K562 (cell line): ENCODE data around the gene SERPINE2.

Source experiments
- EGR1 ChIP-seq: fragments of 450-650 bp; conservative IDR thresholded peaks from 2 replicates; pipeline ENCODE4 v1.6.1; 2017; ENCODE audit warnings: mild to moderate bottlenecking
- HNRNPLL ChIP-seq: fragments of 200-400 bp; formaldehyde crosslinking; IDR thresholded peaks from 2 replicates; pipeline ENCODE4 v1.6.1; 2017; ENCODE audit warnings: low read length, low read depth, mild to moderate bottlenecking; ENCODE audit not compliant: poor library complexity, severe bottlenecking
- MAFK ChIP-seq: IDR thresholded peaks from 2 replicates; pipeline ENCODE4 v1.6.1; 2011; ENCODE audit warnings: low read length, improper control_type of control experiment
- NFIC ChIP-seq: fragments of 450-650 bp; IDR thresholded peaks from 2 replicates; pipeline ENCODE4 v1.6.1; 2017; ENCODE audit warnings: mild to moderate bottlenecking, inconsistent platforms
- SUPT5H ChIP-seq: fragments of 450-650 bp; IDR thresholded peaks from 2 replicates; pipeline ENCODE4 v1.6.1; 2016
- TARDBP ChIP-seq: fragments of 450-650 bp; IDR thresholded peaks from 2 replicates; pipeline ENCODE4 v1.6.1; 2016
- TRIM28 ChIP-seq: fragments of 450-650 bp; IDR thresholded peaks from 2 replicates; pipeline ENCODE4 v1.6.1; 2017
- TF ChIP-seq, protein P1 (sequence below), 3 experiments: IDR thresholded peaks in 2 of 3; conservative IDR thresholded peaks in 1 of 3; 2 replicates each; pipeline ENCODE4 v1.5.1; 2011 to 2012; ENCODE audit warnings: low read length in 3 of 3, mild to moderate bottlenecking in 3 of 3, control low read depth in 2 of 3, improper control_type of control experiment in 1 of 3, inconsistent platforms in 1 of 3, low read depth in 1 of 3, mixed read lengths in 1 of 3, moderate library complexity in 1 of 3; ENCODE audit not compliant: insufficient read depth in 2 of 3
- TF ChIP-seq, protein P2 (sequence below): fragments of 450-650 bp; formaldehyde crosslinking; IDR thresholded peaks from 2 replicates; pipeline ENCODE4 v1.4.0; 2020; ENCODE audit warnings: mild to moderate bottlenecking, mixed read lengths
- TF ChIP-seq, protein P3 (sequence below): fragments of 450-650 bp; formaldehyde crosslinking; IDR thresholded peaks from 2 replicates; pipeline ENCODE4 v1.4.0; 2020; ENCODE audit warnings: mild to moderate bottlenecking, moderate library complexity
- TF ChIP-seq, protein P4 (sequence below): sonication (generic); formaldehyde crosslinking; IDR thresholded peaks from 2 replicates; pipeline ENCODE4 v1.8.1; 2023; ENCODE audit warnings: missing genetic modification reagents, mild to moderate bottlenecking, borderline replicate concordance
- TF ChIP-seq, protein P5 (sequence below): fragments of 450-650 bp; formaldehyde crosslinking; IDR thresholded peaks from 2 replicates; pipeline ENCODE4 v1.4.0; 2020; ENCODE audit warnings: mild to moderate bottlenecking

DNA sequence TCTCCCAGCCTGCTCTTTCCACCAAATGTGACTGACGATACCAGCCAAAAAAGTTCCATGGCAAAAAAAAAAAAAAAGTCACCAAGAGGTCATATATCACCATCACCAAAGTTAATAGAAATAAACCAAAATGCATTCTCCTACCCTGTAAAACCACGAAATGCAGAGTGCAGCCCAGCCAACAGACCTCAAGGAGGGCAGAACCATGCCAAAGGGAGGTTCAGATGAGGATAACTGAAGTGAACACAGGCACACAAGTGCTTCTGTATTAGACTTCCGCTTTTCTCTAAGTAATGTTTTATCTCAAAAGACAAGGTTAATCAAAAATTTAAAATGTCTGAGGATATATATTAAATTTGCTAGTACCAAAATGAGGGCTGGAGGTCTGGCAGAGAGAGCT, 5.5 kb downstream of the SERPINE2 start:
- TF ChIP-seq, protein P1, sequence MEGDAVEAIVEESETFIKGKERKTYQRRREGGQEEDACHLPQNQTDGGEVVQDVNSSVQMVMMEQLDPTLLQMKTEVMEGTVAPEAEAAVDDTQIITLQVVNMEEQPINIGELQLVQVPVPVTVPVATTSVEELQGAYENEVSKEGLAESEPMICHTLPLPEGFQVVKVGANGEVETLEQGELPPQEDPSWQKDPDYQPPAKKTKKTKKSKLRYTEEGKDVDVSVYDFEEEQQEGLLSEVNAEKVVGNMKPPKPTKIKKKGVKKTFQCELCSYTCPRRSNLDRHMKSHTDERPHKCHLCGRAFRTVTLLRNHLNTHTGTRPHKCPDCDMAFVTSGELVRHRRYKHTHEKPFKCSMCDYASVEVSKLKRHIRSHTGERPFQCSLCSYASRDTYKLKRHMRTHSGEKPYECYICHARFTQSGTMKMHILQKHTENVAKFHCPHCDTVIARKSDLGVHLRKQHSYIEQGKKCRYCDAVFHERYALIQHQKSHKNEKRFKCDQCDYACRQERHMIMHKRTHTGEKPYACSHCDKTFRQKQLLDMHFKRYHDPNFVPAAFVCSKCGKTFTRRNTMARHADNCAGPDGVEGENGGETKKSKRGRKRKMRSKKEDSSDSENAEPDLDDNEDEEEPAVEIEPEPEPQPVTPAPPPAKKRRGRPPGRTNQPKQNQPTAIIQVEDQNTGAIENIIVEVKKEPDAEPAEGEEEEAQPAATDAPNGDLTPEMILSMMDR (IDR thresholded peaks at IDR 0.05 in 2 of 3, conservative IDR thresholded peaks at IDR 0.05 in 1 of 3; ENCODE audit: insufficient read depth in 2 of 3, low read depth in 1 of 3, low read length in 3 of 3), result no peak
- TF ChIP-seq MAFK (no peak), SUPT5H (no peak), TARDBP (no peak), EGR1 (no peak), HNRNPLL (no peak), TRIM28 (no peak), NFIC (no peak)
- TF ChIP-seq, protein P2, sequence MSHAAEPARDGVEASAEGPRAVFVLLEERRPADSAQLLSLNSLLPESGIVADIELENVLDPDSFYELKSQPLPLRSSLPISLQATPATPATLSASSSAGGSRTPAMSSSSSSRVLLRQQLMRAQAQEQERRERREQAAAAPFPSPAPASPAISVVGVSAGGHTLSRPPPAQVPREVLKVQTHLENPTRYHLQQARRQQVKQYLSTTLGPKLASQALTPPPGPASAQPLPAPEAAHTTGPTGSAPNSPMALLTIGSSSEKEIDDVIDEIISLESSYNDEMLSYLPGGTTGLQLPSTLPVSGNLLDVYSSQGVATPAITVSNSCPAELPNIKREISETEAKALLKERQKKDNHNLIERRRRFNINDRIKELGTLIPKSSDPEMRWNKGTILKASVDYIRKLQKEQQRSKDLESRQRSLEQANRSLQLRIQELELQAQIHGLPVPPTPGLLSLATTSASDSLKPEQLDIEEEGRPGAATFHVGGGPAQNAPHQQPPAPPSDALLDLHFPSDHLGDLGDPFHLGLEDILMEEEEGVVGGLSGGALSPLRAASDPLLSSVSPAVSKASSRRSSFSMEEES (CRISPR knock-in tag), result no peak
- TF ChIP-seq, protein P3, sequence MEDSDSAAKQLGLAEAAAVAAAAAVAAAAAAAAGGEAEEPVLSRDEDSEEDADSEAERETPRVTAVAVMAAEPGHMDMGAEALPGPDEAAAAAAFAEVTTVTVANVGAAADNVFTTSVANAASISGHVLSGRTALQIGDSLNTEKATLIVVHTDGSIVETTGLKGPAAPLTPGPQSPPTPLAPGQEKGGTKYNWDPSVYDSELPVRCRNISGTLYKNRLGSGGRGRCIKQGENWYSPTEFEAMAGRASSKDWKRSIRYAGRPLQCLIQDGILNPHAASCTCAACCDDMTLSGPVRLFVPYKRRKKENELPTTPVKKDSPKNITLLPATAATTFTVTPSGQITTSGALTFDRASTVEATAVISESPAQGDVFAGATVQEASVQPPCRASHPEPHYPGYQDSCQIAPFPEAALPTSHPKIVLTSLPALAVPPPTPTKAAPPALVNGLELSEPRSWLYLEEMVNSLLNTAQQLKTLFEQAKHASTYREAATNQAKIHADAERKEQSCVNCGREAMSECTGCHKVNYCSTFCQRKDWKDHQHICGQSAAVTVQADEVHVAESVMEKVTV (CRISPR knock-in tag), result no peak
- TF ChIP-seq, protein P4, sequence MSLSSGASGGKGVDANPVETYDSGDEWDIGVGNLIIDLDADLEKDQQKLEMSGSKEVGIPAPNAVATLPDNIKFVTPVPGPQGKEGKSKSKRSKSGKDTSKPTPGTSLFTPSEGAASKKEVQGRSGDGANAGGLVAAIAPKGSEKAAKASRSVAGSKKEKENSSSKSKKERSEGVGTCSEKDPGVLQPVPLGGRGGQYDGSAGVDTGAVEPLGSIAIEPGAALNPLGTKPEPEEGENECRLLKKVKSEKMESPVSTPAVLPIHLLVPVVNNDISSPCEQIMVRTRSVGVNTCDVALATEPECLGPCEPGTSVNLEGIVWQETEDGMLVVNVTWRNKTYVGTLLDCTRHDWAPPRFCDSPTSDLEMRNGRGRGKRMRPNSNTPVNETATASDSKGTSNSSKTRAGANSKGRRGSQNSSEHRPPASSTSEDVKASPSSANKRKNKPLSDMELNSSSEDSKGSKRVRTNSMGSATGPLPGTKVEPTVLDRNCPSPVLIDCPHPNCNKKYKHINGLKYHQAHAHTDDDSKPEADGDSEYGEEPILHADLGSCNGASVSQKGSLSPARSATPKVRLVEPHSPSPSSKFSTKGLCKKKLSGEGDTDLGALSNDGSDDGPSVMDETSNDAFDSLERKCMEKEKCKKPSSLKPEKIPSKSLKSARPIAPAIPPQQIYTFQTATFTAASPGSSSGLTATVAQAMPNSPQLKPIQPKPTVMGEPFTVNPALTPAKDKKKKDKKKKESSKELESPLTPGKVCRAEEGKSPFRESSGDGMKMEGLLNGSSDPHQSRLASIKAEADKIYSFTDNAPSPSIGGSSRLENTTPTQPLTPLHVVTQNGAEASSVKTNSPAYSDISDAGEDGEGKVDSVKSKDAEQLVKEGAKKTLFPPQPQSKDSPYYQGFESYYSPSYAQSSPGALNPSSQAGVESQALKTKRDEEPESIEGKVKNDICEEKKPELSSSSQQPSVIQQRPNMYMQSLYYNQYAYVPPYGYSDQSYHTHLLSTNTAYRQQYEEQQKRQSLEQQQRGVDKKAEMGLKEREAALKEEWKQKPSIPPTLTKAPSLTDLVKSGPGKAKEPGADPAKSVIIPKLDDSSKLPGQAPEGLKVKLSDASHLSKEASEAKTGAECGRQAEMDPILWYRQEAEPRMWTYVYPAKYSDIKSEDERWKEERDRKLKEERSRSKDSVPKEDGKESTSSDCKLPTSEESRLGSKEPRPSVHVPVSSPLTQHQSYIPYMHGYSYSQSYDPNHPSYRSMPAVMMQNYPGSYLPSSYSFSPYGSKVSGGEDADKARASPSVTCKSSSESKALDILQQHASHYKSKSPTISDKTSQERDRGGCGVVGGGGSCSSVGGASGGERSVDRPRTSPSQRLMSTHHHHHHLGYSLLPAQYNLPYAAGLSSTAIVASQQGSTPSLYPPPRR (CRISPR knock-in tag), result no peak
- TF ChIP-seq, protein P5, sequence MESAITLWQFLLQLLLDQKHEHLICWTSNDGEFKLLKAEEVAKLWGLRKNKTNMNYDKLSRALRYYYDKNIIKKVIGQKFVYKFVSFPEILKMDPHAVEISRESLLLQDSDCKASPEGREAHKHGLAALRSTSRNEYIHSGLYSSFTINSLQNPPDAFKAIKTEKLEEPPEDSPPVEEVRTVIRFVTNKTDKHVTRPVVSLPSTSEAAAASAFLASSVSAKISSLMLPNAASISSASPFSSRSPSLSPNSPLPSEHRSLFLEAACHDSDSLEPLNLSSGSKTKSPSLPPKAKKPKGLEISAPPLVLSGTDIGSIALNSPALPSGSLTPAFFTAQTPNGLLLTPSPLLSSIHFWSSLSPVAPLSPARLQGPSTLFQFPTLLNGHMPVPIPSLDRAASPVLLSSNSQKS (CRISPR knock-in tag), result no peak
